ENCODE data around the gene MTCL1.

Gene MTCL1

GRCh38 chr18:8717011-8717770, 11.8 kb downstream of the MTCL1 start:
- Histone ChIP-seq H3K27me3 (ENCODE audit: insufficient read depth, low read length, poor library complexity, severe bottlenecking) (no peaks in the 10 kb centered on the region), H3K79me2 (ENCODE audit: insufficient read depth, low read length) (peaks cover 24% of the 10 kb centered on the region; the same call in 1 of the 2 replicates), H3K36me3 (ENCODE audit: insufficient read depth, low read length) (peaks cover 28% of the 10 kb centered on the region; the same call in 1 of the 2 replicates), H2AFZ (ENCODE audit: low read length) (no peak overlapping the region), H3K4me2 (ENCODE audit: low read depth, low read length, poor library complexity, severe bottlenecking) (no peak overlapping the region), H3K9me2 (replicated peaks; ENCODE audit: low read depth, low read length) (no peaks in the 10 kb centered on the region), H4K20me1 (ENCODE audit: insufficient read depth, low read length, poor library complexity, severe bottlenecking) (no peaks in the 10 kb centered on the region), H3K4me1 (ENCODE audit: insufficient read depth, low read length, poor library complexity, severe bottlenecking) (peaks cover 8% of the 10 kb centered on the region), H3F3A (ENCODE audit: low read depth) (no peaks in the 10 kb centered on the region), H3K9ac (ENCODE audit: low read depth, low read length, poor library complexity, severe bottlenecking) (no peak overlapping the region), H3K4me3 (ENCODE audit: low read length, poor library complexity, severe bottlenecking) (no peak overlapping the region), H3K9me3 (ENCODE audit: insufficient read depth, low read depth, low read length) (no peaks in the 10 kb centered on the region)
- no peak for TF ChIP-seq EZH2phosphoT487 (IDR thresholded peaks at IDR 0.05; ENCODE audit: borderline replicate concordance)
- TF ChIP-seq CTCF (conservative IDR thresholded peaks at IDR 0.05; ENCODE audit: low read length): no peak

GRCh38 chr18:8718401-8718913, 13.1 kb downstream of the MTCL1 start:
- Histone ChIP-seq H3F3A (ENCODE audit: low read depth) (no peaks in the 10 kb centered on the region), H3K4me1 (ENCODE audit: insufficient read depth, low read length, poor library complexity, severe bottlenecking) (peaks cover 4% of the 10 kb centered on the region), H3K36me3 (ENCODE audit: insufficient read depth, low read length) (peaks cover 32% of the 10 kb centered on the region; the same call in 1 of the 2 replicates), H3K9me3 (ENCODE audit: insufficient read depth, low read depth, low read length) (no peaks in the 10 kb centered on the region), H3K9ac (ENCODE audit: low read depth, low read length, poor library complexity, severe bottlenecking) (no peak overlapping the region), H3K9me2 (replicated peaks; ENCODE audit: low read depth, low read length) (no peaks in the 10 kb centered on the region), H3K4me3 (ENCODE audit: low read length, poor library complexity, severe bottlenecking) (no peak overlapping the region), H3K27me3 (ENCODE audit: insufficient read depth, low read length, poor library complexity, severe bottlenecking) (no peaks in the 10 kb centered on the region), H2AFZ (ENCODE audit: low read length) (no peak overlapping the region), H3K4me2 (ENCODE audit: low read depth, low read length, poor library complexity, severe bottlenecking) (no peak overlapping the region), H4K20me1 (ENCODE audit: insufficient read depth, low read length, poor library complexity, severe bottlenecking) (no peaks in the 10 kb centered on the region), H3K79me2 (ENCODE audit: insufficient read depth, low read length) (peaks cover 18% of the 10 kb centered on the region; the same call in 1 of the 2 replicates)
- no peak for TF ChIP-seq EZH2phosphoT487 (IDR thresholded peaks at IDR 0.05; ENCODE audit: borderline replicate concordance)
- no peak for TF ChIP-seq CTCF (conservative IDR thresholded peaks at IDR 0.05; ENCODE audit: low read length)

- H3K9me3 ChIP-seq (ENCODE audit: insufficient read depth, low read depth, low read length): no peaks in the 10 kb centered on the region
These were observed 13.8 kb downstream of the MTCL1 start for GRCh38 chr18:8719192-8719591.

More at GRCh38 chr18:8719192-8719591, 13.8 kb downstream of the MTCL1 start:
- peaks cover 4% of the 10 kb centered on the region for H3K4me1 ChIP-seq (ENCODE audit: insufficient read depth, low read length, poor library complexity, severe bottlenecking)
- H3K79me2 ChIP-seq (ENCODE audit: insufficient read depth, low read length): peaks cover 14% of the 10 kb centered on the region; the same call in 1 of the 2 replicates
- no peaks in the 10 kb centered on the region for H3K27me3 ChIP-seq (ENCODE audit: insufficient read depth, low read length, poor library complexity, severe bottlenecking)
- no peak overlapping the region for H2AFZ ChIP-seq (ENCODE audit: low read length)
- H3K4me2 ChIP-seq (ENCODE audit: low read depth, low read length, poor library complexity, severe bottlenecking): no peak overlapping the region
- peaks cover 34% of the 10 kb centered on the region; the same call in 1 of the 2 replicates for H3K36me3 ChIP-seq (ENCODE audit: insufficient read depth, low read length)
- no peak overlapping the region for H3K9ac ChIP-seq (ENCODE audit: low read depth, low read length, poor library complexity, severe bottlenecking)
- H3F3A ChIP-seq (ENCODE audit: low read depth): no peaks in the 10 kb centered on the region
- no peaks in the 10 kb centered on the region for H3K9me2 ChIP-seq (replicated peaks; ENCODE audit: low read depth, low read length)
- no peaks in the 10 kb centered on the region for H4K20me1 ChIP-seq (ENCODE audit: insufficient read depth, low read length, poor library complexity, severe bottlenecking)
- no peak for TF ChIP-seq CTCF (conservative IDR thresholded peaks at IDR 0.05; ENCODE audit: low read length)
- no peak for TF ChIP-seq EZH2phosphoT487 (IDR thresholded peaks at IDR 0.05; ENCODE audit: borderline replicate concordance)
- H3K4me3 ChIP-seq (ENCODE audit: low read length, poor library complexity, severe bottlenecking): no peak overlapping the region

Data from Loucy (cell line).